SK-N-SH (cell line): ENCODE measurements around the gene B4GALNT3. TPM values are rescaled to one million over a fixed set of nuclear protein-coding genes. Genes with fewer than 3 reads are reported as not detected.

ENCODE experiments used
- CTCF ChIA-PET: fragments of 300-600, 350-600 bp; formaldehyde crosslinking; extraction: SDS; loops from one replicate; lab custom pipeline; 2021; lab: Yijun Ruan, JAX
- POLR2A ChIA-PET: fragments of 350-600 bp; sonication (Branson Sonifier 250); formaldehyde crosslinking; extraction: SDS; loops from one replicate; lab custom pipeline; 2020; ENCODE audit warnings: antibody characterized with exemption, inconsistent platforms; lab: Yijun Ruan, JAX
- DNase-seq: peaks from one replicate; pipeline ENCODE4 v3.0.0; 2012
- H2AFZ ChIP-seq: fragments of 200-600 bp; sonication (generic); 2 replicates; pipeline ENCODE4 v1.8.1; 2016; ENCODE audit warnings: antibody characterized with exemption, mild to moderate bottlenecking, low read depth
- H3F3A ChIP-seq: fragments of 200-600 bp; sonication (generic); replicated peaks from 2 replicates; pipeline ENCODE3; 2016; ENCODE audit warnings: antibody characterized with exemption, mild to moderate bottlenecking; ENCODE audit not compliant: insufficient read depth
- H3K27ac ChIP-seq, 2 experiments: fragments of 200-500 bp in 1 of 2; fragments of 200-600 bp in 1 of 2; sonication (Bioruptor generic) in 1 of 2; sonication (generic), shearing (Covaris generic) in 1 of 2; 2 replicates each; pipeline versions ENCODE4 v1.5.1 to v1.6.1; 2014 to 2016; ENCODE audit warnings: low read depth in 2 of 2, inconsistent platforms in 1 of 2, low read length in 1 of 2, mild to moderate bottlenecking in 1 of 2, mixed read lengths in 1 of 2
- H3K27me3 ChIP-seq: fragments of 200-600 bp; sonication (generic), shearing (Covaris generic); 2 replicates; pipeline ENCODE4 v1.6.1; 2016; ENCODE audit warnings: mixed run types; ENCODE audit not compliant: insufficient read depth
- H3K36me3 ChIP-seq, 2 experiments: fragments of 200-500 bp in 1 of 2; fragments of 200-600 bp in 1 of 2; sonication (Bioruptor generic) in 1 of 2; sonication (generic) in 1 of 2; replicated peaks in 1 of 2; 2 replicates each; pipeline versions ENCODE3 to v1.5.1; 2014 to 2016; ENCODE audit warnings: low read length in 1 of 2, mild to moderate bottlenecking in 1 of 2; ENCODE audit not compliant: insufficient read depth in 2 of 2, control insufficient read depth in 1 of 2
- H3K4me1 ChIP-seq, 2 experiments: fragments of 200-500 bp in 1 of 2; fragments of 200-600 bp in 1 of 2; sonication (Bioruptor generic) in 1 of 2; sonication (generic), shearing (Covaris generic) in 1 of 2; 2 replicates each; pipeline versions ENCODE4 v1.5.1 to v1.6.1; 2014 to 2016; ENCODE audit warnings: low read depth in 1 of 2, low read length in 1 of 2, mixed run types in 1 of 2; ENCODE audit not compliant: insufficient read depth in 2 of 2, control insufficient read depth in 1 of 2
- H3K4me2 ChIP-seq: fragments of 200-600 bp; sonication (generic), shearing (Covaris generic); 2 replicates; pipeline ENCODE4 v1.6.1; 2017; ENCODE audit warnings: mixed run types
- H3K4me3 ChIP-seq, 2 experiments: fragments of 200-500 bp in 1 of 2; fragments of 200-600 bp in 1 of 2; sonication (Bioruptor generic) in 1 of 2; sonication (generic), shearing (Covaris generic) in 1 of 2; 2 replicates each; pipeline versions ENCODE4 v1.5.1 to v1.8.1; 2014 to 2016; ENCODE audit warnings: low read depth in 2 of 2, inconsistent platforms in 1 of 2, low read length in 1 of 2, mild to moderate bottlenecking in 1 of 2, mixed read lengths in 1 of 2, moderate library complexity in 1 of 2
- H3K79me2 ChIP-seq: fragments of 200-600 bp; sonication (generic); 2 replicates; pipeline ENCODE4 v1.8.1; 2017; ENCODE audit warnings: mild to moderate bottlenecking; ENCODE audit not compliant: insufficient read depth
- H3K9ac ChIP-seq: fragments of 200-600 bp; sonication (generic); 2 replicates; pipeline ENCODE4 v1.6.1; 2017; ENCODE audit warnings: mixed run types
- H3K9me2 ChIP-seq: fragments of 200-600 bp; sonication (generic); 2 replicates; pipeline ENCODE4 v1.6.1; 2017; ENCODE audit warnings: mixed run types
- H3K9me3 ChIP-seq: fragments of 200-600 bp; sonication (generic); 2 replicates; pipeline ENCODE4 v1.6.1; 2017; ENCODE audit warnings: mixed run types, mild to moderate bottlenecking, moderate library complexity
- H4K20me1 ChIP-seq: fragments of 200-600 bp; sonication (generic); 2 replicates; pipeline ENCODE4 v1.6.1; 2017; ENCODE audit warnings: mild to moderate bottlenecking, mixed run types; ENCODE audit not compliant: insufficient read depth
- EP300 ChIP-seq, 2 experiments: IDR thresholded peaks; 2 replicates each; pipeline versions ENCODE4 v1.4.0 to v1.6.1; 2012; ENCODE audit warnings: borderline replicate concordance in 1 of 2, low read depth in 1 of 2, low read length in 1 of 2
- EZH2phosphoT487 ChIP-seq: fragments of 200-600 bp; sonication (generic); IDR thresholded peaks from 2 replicates; pipeline ENCODE4 v1.6.1; 2017; ENCODE audit warnings: low read depth, mixed run types, mild to moderate bottlenecking, antibody characterized with exemption, moderate library complexity, borderline replicate concordance
- FOXM1 ChIP-seq: IDR thresholded peaks from 2 replicates; pipeline ENCODE4 v1.4.0; 2012; ENCODE audit warnings: low read depth, mild to moderate bottlenecking
- MEF2A ChIP-seq: IDR thresholded peaks from 2 replicates; pipeline ENCODE4 v1.4.0; 2012; ENCODE audit warnings: low read depth, borderline replicate concordance
- NRF1 ChIP-seq: IDR thresholded peaks from 2 replicates; pipeline ENCODE4 v1.6.1; 2012; ENCODE audit warnings: low read depth, mild to moderate bottlenecking, low read length
- RCOR1 ChIP-seq: fragments of 150-350 bp; IDR thresholded peaks from 2 replicates; pipeline ENCODE4 v1.6.1; 2017; ENCODE audit warnings: antibody characterized with exemption, low read length
- REST ChIP-seq: IDR thresholded peaks from 2 replicates; pipeline ENCODE4 v1.6.1; 2012; ENCODE audit warnings: mild to moderate bottlenecking, low read depth, low read length, moderate library complexity
- RXRA ChIP-seq: IDR thresholded peaks from 2 replicates; pipeline ENCODE4 v1.4.0; 2012; ENCODE audit warnings: low read depth, mild to moderate bottlenecking, borderline replicate concordance
- TAF1 ChIP-seq: IDR thresholded peaks from 2 replicates; pipeline ENCODE4 v1.6.1; 2012; ENCODE audit warnings: low read depth, mild to moderate bottlenecking, low read length, moderate library complexity, borderline replicate concordance
- TEAD4 ChIP-seq: IDR thresholded peaks from 2 replicates; pipeline ENCODE4 v1.4.0; 2012; ENCODE audit warnings: mild to moderate bottlenecking, borderline replicate concordance; ENCODE audit not compliant: insufficient read depth
- USF2 ChIP-seq: fragments of 150-350 bp; IDR thresholded peaks from 2 replicates; pipeline ENCODE4 v1.6.1; 2017; ENCODE audit warnings: antibody characterized with exemption, low read length, low read depth, borderline replicate concordance
- WGBS: methylation state at CpG from one replicate; pipeline ENCODE4 v1.1.6; 2017; ENCODE audit warnings: low lambda C conversion rate; 5-methylcytosine and 5-hydroxymethylcytosine counted together
- polyA plus RNA-seq, 3 experiments: library from polyadenylated mRNA; depleted of rRNA; stranded (reverse); fragments of >200 nt; gene quantifications; 2 replicates each; pipeline ENCODE4 v1.2.3, GENCODE V29; 2012
- TF ChIP-seq, protein P1 (sequence below): IDR thresholded peaks from 2 replicates; pipeline ENCODE4 v1.4.0; 2012; ENCODE audit warnings: low read depth, borderline replicate concordance
- TF ChIP-seq, protein P2 (sequence below): IDR thresholded peaks from 2 replicates; pipeline ENCODE4 v1.4.0; 2012; ENCODE audit warnings: low read depth, borderline replicate concordance
- TF ChIP-seq, protein P3 (sequence below): fragments of 150-350 bp; IDR thresholded peaks from 2 replicates; pipeline ENCODE4 v1.6.1; 2016; ENCODE audit warnings: mild to moderate bottlenecking, low read depth, low read length
- TF ChIP-seq, protein P4 (sequence below): IDR thresholded peaks from 2 replicates; pipeline ENCODE4; 2012

The B4GALNT3 gene
- polyA plus RNA-seq, 1 of the 3 experiments (the other 2 are of a cell fraction) = 0.53 TPM

- Histone ChIP-seq H3K9ac (no peak overlapping the region), H3K4me1 (peaks cover 5 to 16% of the 10 kb centered on the region in 2 experiments; a peak in 2 of 4 replicates), H3K36me3 (no peaks in the 10 kb centered on the region), H3K9me3 (no peaks in the 10 kb centered on the region), H3K4me2 (no peak overlapping the region), H4K20me1 (no peaks in the 10 kb centered on the region), H2AFZ (no peak overlapping the region), H3K27me3 (no peaks in the 10 kb centered on the region), H3K79me2 (no peaks in the 10 kb centered on the region), H3K27ac (no peak overlapping the region), H3K4me3 (no peak overlapping the region), H3F3A (no peaks in the 10 kb centered on the region), H3K9me2 (no peaks in the 10 kb centered on the region)
- TF ChIP-seq RCOR1 (no peak), USF2 (no peak), RXRA (no peak), EZH2phosphoT487 (no peak), TEAD4 (no peak), TAF1 (no peak), REST (no peak)
- TF ChIP-seq, protein P1, sequence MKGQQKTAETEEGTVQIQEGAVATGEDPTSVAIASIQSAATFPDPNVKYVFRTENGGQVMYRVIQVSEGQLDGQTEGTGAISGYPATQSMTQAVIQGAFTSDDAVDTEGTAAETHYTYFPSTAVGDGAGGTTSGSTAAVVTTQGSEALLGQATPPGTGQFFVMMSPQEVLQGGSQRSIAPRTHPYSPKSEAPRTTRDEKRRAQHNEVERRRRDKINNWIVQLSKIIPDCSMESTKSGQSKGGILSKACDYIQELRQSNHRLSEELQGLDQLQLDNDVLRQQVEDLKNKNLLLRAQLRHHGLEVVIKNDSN = no peak
- no peak for DNase-seq
- ChIA-PET POLR2A (no interaction called here), CTCF (interaction anchor here (1.0 to 1.4 kb wide), 3 partner anchors 19 to 142 kb away, joined by 3 read pairs; no protein-coding TSS in a partner anchor)
- WGBS = 91% methylated on average over 7 of the region's 7 CpGs
Measured at GRCh38 chr12:612293-612692, 152.6 kb downstream of the B4GALNT3 start.

DNA sequence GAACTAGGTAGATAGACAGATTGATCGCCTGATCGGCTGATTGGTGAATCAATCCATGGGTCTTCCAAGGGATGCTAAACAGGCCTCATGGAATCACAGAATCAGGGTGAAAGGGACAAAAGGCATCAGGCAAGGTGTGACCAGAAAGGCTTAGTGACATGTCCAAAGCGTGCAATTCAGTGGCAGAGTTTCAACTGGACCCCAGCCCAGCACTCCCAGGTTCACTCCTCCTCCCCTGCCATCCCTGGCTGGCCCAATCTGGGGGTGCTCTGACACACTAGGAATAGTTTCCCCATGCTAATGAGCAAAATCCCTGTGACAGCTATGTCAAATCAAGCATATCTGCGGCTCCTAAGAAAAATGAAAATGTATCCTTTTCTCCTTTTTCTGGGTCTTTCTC is 153.1 kb downstream of the B4GALNT3 start:
- Histone ChIP-seq H3F3A (no peaks in the 10 kb centered on the region), H3K4me3 (no peak overlapping the region), H3K4me2 (no peak overlapping the region), H3K4me1 (peaks cover 5 to 20% of the 10 kb centered on the region in 2 experiments; a peak in 2 of 4 replicates), H3K9ac (no peak overlapping the region), H3K9me3 (no peaks in the 10 kb centered on the region), H3K27ac (no peak overlapping the region), H2AFZ (no peak overlapping the region), H3K9me2 (no peaks in the 10 kb centered on the region), H3K27me3 (no peaks in the 10 kb centered on the region), H3K79me2 (no peaks in the 10 kb centered on the region), H3K36me3 (no peaks in the 10 kb centered on the region), H4K20me1 (no peaks in the 10 kb centered on the region)
- ChIA-PET CTCF (interaction anchor here (1.4 kb wide), 2 partner anchors 19 to 203 kb away, joined by 3 to 7 read pairs; no protein-coding TSS in a partner anchor), POLR2A (no interaction called here)
- DNase-seq = no peak
- TF ChIP-seq, protein P2, sequence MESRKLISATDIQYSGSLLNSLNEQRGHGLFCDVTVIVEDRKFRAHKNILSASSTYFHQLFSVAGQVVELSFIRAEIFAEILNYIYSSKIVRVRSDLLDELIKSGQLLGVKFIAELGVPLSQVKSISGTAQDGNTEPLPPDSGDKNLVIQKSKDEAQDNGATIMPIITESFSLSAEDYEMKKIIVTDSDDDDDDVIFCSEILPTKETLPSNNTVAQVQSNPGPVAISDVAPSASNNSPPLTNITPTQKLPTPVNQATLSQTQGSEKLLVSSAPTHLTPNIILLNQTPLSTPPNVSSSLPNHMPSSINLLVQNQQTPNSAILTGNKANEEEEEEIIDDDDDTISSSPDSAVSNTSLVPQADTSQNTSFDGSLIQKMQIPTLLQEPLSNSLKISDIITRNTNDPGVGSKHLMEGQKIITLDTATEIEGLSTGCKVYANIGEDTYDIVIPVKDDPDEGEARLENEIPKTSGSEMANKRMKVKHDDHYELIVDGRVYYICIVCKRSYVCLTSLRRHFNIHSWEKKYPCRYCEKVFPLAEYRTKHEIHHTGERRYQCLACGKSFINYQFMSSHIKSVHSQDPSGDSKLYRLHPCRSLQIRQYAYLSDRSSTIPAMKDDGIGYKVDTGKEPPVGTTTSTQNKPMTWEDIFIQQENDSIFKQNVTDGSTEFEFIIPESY = no peak
- TF ChIP-seq, protein P1 = no peak
- TF ChIP-seq, protein P3, sequence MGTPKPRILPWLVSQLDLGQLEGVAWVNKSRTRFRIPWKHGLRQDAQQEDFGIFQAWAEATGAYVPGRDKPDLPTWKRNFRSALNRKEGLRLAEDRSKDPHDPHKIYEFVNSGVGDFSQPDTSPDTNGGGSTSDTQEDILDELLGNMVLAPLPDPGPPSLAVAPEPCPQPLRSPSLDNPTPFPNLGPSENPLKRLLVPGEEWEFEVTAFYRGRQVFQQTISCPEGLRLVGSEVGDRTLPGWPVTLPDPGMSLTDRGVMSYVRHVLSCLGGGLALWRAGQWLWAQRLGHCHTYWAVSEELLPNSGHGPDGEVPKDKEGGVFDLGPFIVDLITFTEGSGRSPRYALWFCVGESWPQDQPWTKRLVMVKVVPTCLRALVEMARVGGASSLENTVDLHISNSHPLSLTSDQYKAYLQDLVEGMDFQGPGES = no peak
- TF ChIP-seq, protein P4, sequence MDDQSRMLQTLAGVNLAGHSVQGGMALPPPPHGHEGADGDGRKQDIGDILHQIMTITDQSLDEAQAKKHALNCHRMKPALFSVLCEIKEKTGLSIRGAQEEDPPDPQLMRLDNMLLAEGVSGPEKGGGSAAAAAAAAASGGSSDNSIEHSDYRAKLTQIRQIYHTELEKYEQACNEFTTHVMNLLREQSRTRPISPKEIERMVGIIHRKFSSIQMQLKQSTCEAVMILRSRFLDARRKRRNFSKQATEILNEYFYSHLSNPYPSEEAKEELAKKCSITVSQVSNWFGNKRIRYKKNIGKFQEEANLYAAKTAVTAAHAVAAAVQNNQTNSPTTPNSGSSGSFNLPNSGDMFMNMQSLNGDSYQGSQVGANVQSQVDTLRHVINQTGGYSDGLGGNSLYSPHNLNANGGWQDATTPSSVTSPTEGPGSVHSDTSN = no peak
- TF ChIP-seq NRF1 = no peak
- no peak for TF ChIP-seq MEF2A
- TF ChIP-seq EP300 (IDR thresholded peaks at IDR 0.05; ENCODE audit: borderline replicate concordance in 1 of 2, low read depth in 1 of 2, low read length in 1 of 2) = no peak
- no peak for TF ChIP-seq FOXM1
- TF ChIP-seq TEAD4 = no peak
- no peak for TF ChIP-seq RXRA
- 95% methylated on average over 4 of the region's 4 CpGs for WGBS
